Thymus (tissue), 14 donors: ENCODE results near the gene WNT7A. TPM values are rescaled to one million over a fixed set of nuclear protein-coding genes. Genes with fewer than 3 reads are reported as not detected.
"Not testable (repeated sequence)": the region's sequence is repeated elsewhere in the genome, so short reads cannot be mapped to it uniquely, and the experiment has no call there.

Experiments used
- DNase-seq, 9 donors: peaks; one replicate each; pipeline ENCODE4 v3.0.0-alpha.2; 2013; ENCODE audit warnings: low spot score in 9 of 9, low read depth in 6 of 9, missing footprints in 1 of 9
- H3K27ac ChIP-seq, 2 donors: one replicate each; pipeline ENCODE4 v1.5.1; 2013; ENCODE audit warnings: control low read depth in 1 of 2, low read depth in 1 of 2, low read length in 1 of 2, mild to moderate bottlenecking in 1 of 2, moderate library complexity in 1 of 2
- H3K27me3 ChIP-seq, 2 donors: one replicate each; pipeline ENCODE4 v1.5.1; 2013; ENCODE audit warnings: low read length in 1 of 2; ENCODE audit not compliant: control insufficient read depth in 2 of 2, insufficient read depth in 1 of 2
- H3K36me3 ChIP-seq, 2 donors: one replicate each; pipeline ENCODE4 v1.5.1; 2013; ENCODE audit warnings: low read length in 1 of 2, mild to moderate bottlenecking in 1 of 2, moderate library complexity in 1 of 2; ENCODE audit not compliant: control insufficient read depth in 2 of 2, insufficient read depth in 2 of 2
- H3K4me1 ChIP-seq, 2 donors: one replicate each; pipeline ENCODE4 v1.5.1; 2013; ENCODE audit warnings: low read length in 2 of 2; ENCODE audit not compliant: control insufficient read depth in 2 of 2, insufficient read depth in 2 of 2
- H3K4me3 ChIP-seq, 2 donors: one replicate each; pipeline ENCODE4 v1.5.1; 2013; ENCODE audit warnings: low read length in 2 of 2, control low read depth in 1 of 2, mild to moderate bottlenecking in 1 of 2
- H3K9me3 ChIP-seq, 2 donors: one replicate each; pipeline ENCODE4 v1.5.1; 2013; ENCODE audit warnings: low read length in 1 of 2, mild to moderate bottlenecking in 1 of 2; ENCODE audit not compliant: control insufficient read depth in 2 of 2, insufficient read depth in 1 of 2
- WGBS: extraction: QIAGEN DNeasy Blood & Tissue Kit; methylation state at CpG from one replicate; pipeline ENCODE4 v1.1.7; 2013; 5-methylcytosine and 5-hydroxymethylcytosine counted together
- long read RNA-seq, 10 donors: transcript quantifications; one replicate each; lab custom pipeline, GENCODE V29; 2026
- polyA plus RNA-seq: library from polyadenylated mRNA; stranded (reverse); fragments of 200-250 nt; gene quantifications from one replicate; pipeline ENCODE4 v1.2.3, GENCODE V29; 2013
- total RNA-seq: library from RNA; stranded (reverse); fragments of 120-200 nt; gene quantifications from one replicate; pipeline ENCODE4 v1.2.4, GENCODE V29; 2013
- donor health status: healthy.

WNT7A gene
- total RNA-seq (under 0.01 TPM), polyA plus RNA-seq (0.14 TPM)
- long read RNA-seq, donor 1 = 0 reads
- long read RNA-seq, donor 2 = 0 reads
- long read RNA-seq, donor 3 = 0 reads
- long read RNA-seq, donor 4 = 0 reads
- long read RNA-seq, donor 5, full-length matches to known transcripts = 1 of 1 reads
- long read RNA-seq, donor 5, partial matches to known transcripts = 0 of 1 reads
- long read RNA-seq, donor 5, other reads (novel, unspliced or antisense) = 0 of 1 reads
- long read RNA-seq, donor 6 = 0 reads
- long read RNA-seq, donor 7 = 0 reads
- long read RNA-seq, donor 8 = 0 reads
- long read RNA-seq, donor 9 = 0 reads
- long read RNA-seq, donor 10 = 0 reads

DNA sequence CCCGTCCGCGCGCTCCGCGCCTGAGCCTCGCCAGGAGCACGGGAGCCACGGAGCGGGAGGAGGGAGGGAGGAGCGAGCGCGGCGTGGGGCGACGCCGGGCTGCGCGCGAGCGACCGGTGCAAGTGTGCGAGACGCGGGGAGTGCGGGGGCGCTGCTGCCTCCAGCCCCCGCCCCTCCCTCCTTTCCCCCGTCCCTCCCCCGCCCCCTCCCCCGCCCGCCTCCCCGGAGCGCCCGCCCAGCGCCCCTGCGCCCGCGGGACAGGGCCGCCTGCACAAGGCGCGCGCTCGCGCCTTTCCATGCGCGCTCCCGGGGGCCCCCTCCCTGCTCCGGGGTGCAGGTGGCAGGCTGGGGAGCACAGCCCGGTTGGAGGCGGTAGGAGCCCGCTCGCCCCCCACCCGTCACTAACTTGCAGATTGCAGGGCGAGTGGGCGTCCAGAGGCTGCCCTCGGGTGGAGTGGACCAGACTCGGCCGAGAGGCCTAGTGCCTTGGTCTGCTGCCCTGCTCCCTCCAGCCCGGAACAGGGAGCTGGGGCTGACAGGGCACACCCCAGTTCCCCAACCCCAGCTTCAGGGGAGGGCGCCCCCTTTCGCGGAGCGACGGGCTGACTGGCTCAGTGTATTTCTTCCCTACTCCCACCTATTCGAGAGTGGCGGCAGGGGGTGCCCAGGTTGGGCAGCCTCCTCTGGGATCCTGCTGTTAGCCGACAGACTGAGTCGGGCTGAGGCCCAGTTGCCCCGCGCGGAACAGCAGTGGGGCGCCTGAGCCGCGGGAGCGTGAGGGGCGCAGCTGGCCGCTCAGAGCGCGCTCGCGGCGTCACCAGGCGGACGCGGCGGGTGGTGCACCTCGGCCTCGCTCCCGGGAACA lies at the start of gene WNT7A:
TSS of gene WNT7A (minus strand) at position 126 of the 865 bp plus-strand sequence. CDS start 255 bp downstream, outside the sequence.
- peaks cover 0 to 1% of the 10 kb centered on the region in 2 donors for H3K9me3 ChIP-seq
- H3K27ac ChIP-seq = no peak within 1 kb of the TSS
- peak in 1 of 9 donors; percentile 33 for DNase-seq
- H3K27me3 ChIP-seq = peaks cover 57 to 89% of the 10 kb centered on the region in 2 donors
- H3K36me3 ChIP-seq = no peaks in the 10 kb centered on the region
- 2% methylated on average over 85 of the region's 90 CpGs for WGBS
- H3K4me3 ChIP-seq = peak within 1 kb of the TSS in 1 of 2 donors; percentile 35
- H3K4me1 ChIP-seq = peaks cover 5 to 7% of the 10 kb centered on the region in 2 donors

DNA sequence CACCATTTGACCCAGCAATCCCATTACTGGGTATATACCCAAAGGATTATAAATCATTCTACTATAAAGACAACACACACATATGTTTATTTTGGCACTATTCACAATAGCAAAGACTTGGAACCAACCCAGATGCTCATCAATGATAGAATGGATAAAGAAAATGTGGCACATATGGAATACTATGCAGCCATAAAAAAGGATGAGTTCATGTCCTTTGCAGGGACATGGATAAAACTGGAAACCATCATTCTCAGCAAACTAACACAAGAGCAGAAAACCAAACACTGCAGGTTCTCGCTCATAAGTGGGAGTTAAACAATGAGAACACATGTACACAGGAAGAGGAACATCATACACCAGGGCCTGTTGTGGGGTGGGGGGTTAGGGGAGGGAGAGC lies 48.9 kb upstream of the WNT7A start:
- H3K4me3 ChIP-seq, DNase-seq, H3K4me1 ChIP-seq, H3K27ac ChIP-seq, H3K36me3 ChIP-seq, H3K9me3 ChIP-seq: not testable (repeated sequence)
- H3K27me3 ChIP-seq = peaks cover 5 to 17% of the 10 kb centered on the region in 2 donors
- whole genome bisulfite sequencing = 96% methylated on average over 1 of the region's 1 CpG

DNA sequence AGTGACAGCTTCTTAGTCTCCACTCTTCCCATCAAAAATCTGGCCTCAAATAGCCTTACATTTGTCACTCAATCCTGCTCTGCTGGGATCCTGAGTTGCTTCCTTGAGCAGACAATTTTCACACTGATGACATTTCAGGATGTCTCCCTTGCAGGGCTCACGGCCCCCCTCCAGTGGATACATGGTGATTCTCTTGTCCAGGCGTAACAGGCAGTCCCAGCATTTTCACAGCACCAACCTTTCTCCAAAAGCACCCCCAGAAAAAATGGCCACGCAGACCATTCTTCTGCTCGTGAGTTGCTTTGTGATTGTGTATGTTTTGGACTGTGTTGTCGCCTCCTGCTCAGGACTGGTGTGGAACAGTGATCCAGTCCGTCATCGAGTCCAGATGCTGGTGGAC lies 47.4 kb upstream of the WNT7A start:
- no peak overlapping the region for H3K27ac ChIP-seq
- H3K36me3 ChIP-seq = no peaks in the 10 kb centered on the region
- 84% methylated on average over 7 of the region's 7 CpGs for WGBS
- peaks cover 0 to 5% of the 10 kb centered on the region in 2 donors for H3K9me3 ChIP-seq
- no peaks in the 10 kb centered on the region for H3K4me1 ChIP-seq
- DNase-seq = no peak
- peaks cover 4 to 5% of the 10 kb centered on the region in 2 donors for H3K27me3 ChIP-seq
- H3K4me3 ChIP-seq = no peak overlapping the region

DNA sequence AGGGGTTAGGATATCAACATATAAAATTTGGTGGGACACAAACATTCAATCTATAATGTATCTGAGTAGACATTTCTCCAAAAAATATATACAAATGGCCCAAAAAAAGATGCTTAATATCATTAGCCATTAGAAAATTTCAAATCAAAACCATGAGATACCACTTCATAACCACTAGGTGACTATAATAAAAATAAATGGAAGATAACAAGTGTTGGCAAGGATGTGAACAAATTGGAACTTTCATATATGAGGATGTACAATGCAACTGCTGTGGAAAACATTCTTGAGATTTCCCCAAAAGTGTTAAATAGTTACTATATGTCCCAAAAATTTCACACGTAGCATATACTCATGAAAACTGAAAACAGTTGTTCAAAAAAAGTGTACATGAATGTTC lies 36.5 kb upstream of the WNT7A start:
- Histone ChIP-seq H3K36me3 (no peaks in the 10 kb centered on the region), H3K4me1 (no peaks in the 10 kb centered on the region), H3K9me3 (no peaks in the 10 kb centered on the region), H3K27me3 (no peaks in the 10 kb centered on the region), H3K4me3 (no peak overlapping the region), H3K27ac (no peak overlapping the region)
- DNase-seq = no peak
- WGBS = 95% methylated on average over 1 of the region's 1 CpG

DNA sequence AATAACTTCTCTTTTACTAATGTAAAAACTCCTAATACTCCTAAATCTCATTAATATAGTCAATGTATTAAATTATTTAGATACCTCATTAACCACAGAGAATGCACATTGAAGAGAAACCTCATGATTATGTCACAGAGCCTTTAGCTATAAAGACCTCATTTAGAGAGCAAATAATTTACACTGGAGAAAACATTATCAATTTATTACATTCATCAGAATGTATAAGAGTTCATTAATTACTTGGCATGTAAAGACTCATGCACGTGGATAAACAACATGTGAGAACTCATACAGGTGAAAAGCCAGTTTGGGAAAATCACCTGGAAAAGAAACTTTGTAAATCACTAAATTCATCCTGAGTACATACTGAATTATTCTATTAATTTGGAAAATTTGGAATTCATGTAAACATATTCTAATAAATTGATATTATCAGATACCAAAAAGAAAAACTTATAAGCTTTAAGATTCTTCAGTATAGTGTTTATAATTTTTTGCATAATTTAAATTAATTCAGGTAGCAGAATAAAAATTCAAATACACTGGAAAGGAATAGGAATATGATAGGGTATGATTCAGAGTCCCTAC lies 22.9 kb upstream of the WNT7A start:
- H3K36me3 ChIP-seq = no peaks in the 10 kb centered on the region
- H3K9me3 ChIP-seq = peaks cover 6 to 13% of the 10 kb centered on the region in 2 donors
- DNase-seq = no peak

DNA sequence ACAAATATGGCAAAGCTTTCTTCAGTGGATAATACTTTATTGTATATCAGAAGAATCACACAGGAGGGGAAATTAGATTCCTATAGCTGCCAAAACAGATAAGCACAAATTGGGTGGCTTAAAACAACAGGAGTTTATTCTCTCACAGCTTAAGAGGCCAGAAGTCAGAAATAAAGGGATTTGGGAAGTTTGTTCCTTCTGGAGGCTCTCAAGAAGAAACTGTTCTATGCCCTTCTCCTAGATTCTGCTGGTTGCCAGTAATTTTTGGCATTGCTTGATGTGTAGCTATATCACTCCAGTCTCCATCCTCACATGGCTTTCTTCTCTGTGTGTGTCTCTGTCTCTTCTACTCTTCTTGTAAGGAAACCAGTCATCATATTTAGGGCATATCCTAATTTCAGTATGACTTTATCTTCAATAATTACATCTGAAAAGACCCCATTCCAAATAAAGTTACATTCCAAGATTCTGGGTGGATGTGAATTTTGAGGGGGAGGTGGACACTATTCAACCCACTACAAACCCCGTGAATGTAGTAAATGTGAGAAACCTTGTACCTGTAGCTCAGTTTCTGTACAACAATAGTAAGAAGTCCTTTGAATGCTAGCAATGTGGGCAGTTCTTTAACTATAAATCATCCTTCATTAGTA lies 22.2 kb upstream of the WNT7A start:
- 87% methylated on average over 1 of the region's 1 CpG for WGBS
- H3K9me3 ChIP-seq = peaks cover 6 to 13% of the 10 kb centered on the region in 2 donors
- no peak overlapping the region for H3K4me3 ChIP-seq
- no peak overlapping the region for H3K27ac ChIP-seq
- DNase-seq = no peak
- no peaks in the 10 kb centered on the region for H3K4me1 ChIP-seq
- H3K27me3 ChIP-seq = peaks cover 0 to under 1% of the 10 kb centered on the region in 2 donors
- no peaks in the 10 kb centered on the region for H3K36me3 ChIP-seq

More for the DNA sequence above, 22.9 kb upstream of the WNT7A start:
- Histone ChIP-seq H3K27me3 (no peaks in the 10 kb centered on the region), H3K4me3 (no peak overlapping the region), H3K27ac (no peak overlapping the region), H3K4me1 (no peaks in the 10 kb centered on the region)
- 86% methylated on average over 1 of the region's 1 CpG for WGBS

DNA sequence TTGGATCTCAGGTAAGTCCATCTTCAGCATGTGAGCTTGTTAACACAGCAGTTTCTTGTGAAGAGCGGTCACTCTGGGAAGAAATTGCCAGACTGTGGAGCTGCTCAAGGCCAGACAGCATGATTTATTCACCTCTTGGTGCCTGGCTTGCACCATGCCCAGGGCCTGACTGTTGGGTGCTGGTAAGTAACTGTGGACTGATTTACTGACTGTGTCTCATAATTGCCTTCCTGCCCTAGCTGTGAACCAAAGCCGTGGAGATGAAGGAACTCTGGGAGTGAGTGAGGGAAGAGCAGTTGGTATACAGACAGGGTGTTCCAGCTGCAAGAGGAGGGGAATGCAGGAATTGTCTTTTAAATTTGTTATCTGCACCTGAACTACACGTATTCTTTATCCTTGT lies 18.5 kb upstream of the WNT7A start:
- DNase-seq = no peak
- Histone ChIP-seq H3K27ac (no peak overlapping the region), H3K36me3 (no peaks in the 10 kb centered on the region), H3K4me3 (no peak overlapping the region), H3K27me3 (peaks cover 0 to 29% of the 10 kb centered on the region in 2 donors), H3K9me3 (peaks cover 2 to 5% of the 10 kb centered on the region in 2 donors), H3K4me1 (peaks cover 0 to 17% of the 10 kb centered on the region in 2 donors)
- 94% methylated on average over 3 of the region's 3 CpGs for WGBS

DNA sequence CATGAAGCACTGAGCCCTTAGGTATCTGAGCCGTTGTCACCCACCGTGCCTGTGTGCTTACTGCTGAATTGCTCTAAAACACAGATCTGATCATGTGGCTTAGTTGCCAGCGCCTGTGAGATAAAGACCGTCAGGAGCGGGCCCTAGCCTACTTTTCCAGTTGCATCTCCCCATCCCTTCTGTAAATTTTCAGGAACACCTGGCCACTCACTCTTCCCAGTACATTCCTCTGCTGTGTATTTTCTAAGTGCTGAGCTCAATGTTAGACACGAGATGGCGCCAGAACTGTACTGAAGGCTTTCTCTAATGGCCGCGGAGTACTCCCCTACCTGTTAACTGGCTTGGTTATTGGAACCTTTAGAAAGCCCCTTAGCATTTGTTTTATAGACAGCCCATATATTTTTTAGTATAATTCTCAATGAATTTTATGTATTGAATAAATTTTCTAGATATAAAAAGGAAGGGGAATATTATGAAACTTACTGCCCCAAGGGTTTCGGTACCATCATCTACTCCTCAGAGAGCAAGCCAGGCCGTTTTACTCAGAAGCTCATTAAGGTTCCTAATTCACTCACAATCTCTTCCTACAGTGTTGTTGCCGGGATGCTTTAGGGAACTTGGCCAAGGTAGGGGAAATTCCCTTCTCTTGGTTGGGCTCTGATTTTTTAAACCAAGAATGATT lies 16.7 kb upstream of the WNT7A start:
- H3K4me3 ChIP-seq = peak overlapping the region in 1 of 2 donors; percentile 72
- peaks cover 0 to 29% of the 10 kb centered on the region in 2 donors for H3K27me3 ChIP-seq
- no peaks in the 10 kb centered on the region for H3K36me3 ChIP-seq
- no peak overlapping the region for H3K27ac ChIP-seq
- 30% methylated on average over 12 of the region's 12 CpGs for WGBS
- peak in 7 of 9 donors; percentile 44 to 78 (median 59) for DNase-seq
- peaks cover 0 to 17% of the 10 kb centered on the region in 2 donors for H3K4me1 ChIP-seq
- peaks cover 0 to 8% of the 10 kb centered on the region in 2 donors for H3K9me3 ChIP-seq
